Right renal pelvis (tissue), 4 donors: ENCODE measurements around the gene CCL4. TPM values are rescaled to one million over a fixed set of nuclear protein-coding genes. Genes with fewer than 3 reads are reported as not detected.
"Not testable (repeated sequence)": the region's sequence is repeated elsewhere in the genome, so short reads cannot be mapped to it uniquely, and the experiment has no call there.

Experiments
- DNase-seq, 4 donors: peaks; one replicate each; pipeline ENCODE4 v3.0.0-alpha.2; 2013; ENCODE audit warnings: low read depth in 4 of 4, low spot score in 3 of 4, missing footprints in 1 of 4
- polyA plus RNA-seq, 4 donors: library from polyadenylated mRNA; unstranded; fragments of 120-200 nt; gene quantifications; one replicate each; pipeline ENCODE4 v1.2.1, GENCODE V29; 2013; ENCODE audit not compliant: insufficient read length in 4 of 4

The CCL4 gene
- polyA plus RNA-seq, 4 donors: 0.38 to 3.2 (median 1.3) TPM

GRCh38 chr17:36087471-36087870, 16.2 kb upstream of the CCL4 start:
- not testable (repeated sequence) for DNase-seq

- DNase-seq: not testable (repeated sequence)
Measured at GRCh38 chr17:36087897-36088572, 15.6 kb upstream of the CCL4 start.

GRCh38 chr17:36088670-36089338, 14.8 kb upstream of the CCL4 start:
- DNase-seq: no peak

GRCh38 chr17:36089339-36089865, 14.2 kb upstream of the CCL4 start:
- DNase-seq: no peak

- DNase-seq: no peak
Measured at GRCh38 chr17:36089888-36090836, 13.5 kb upstream of the CCL4 start, which contains the start of gene CCL3. CCL3 (minus strand) TSS chr17:36090143; CDS start chr17:36090058, 85 bp downstream.

GRCh38 chr17:36092230-36092629, 11.4 kb upstream of the CCL4 start:
- DNase-seq: no peak

GRCh38 chr17:36092715-36093114, 10.9 kb upstream of the CCL4 start:
- not testable (repeated sequence) for DNase-seq

- no peak for DNase-seq
Measured at GRCh38 chr17:36094232-36094631, 9.4 kb upstream of the CCL4 start.

- DNase-seq: no peak
Measured at GRCh38 chr17:36094746-36095145, 8.9 kb upstream of the CCL4 start.

GRCh38 chr17:36095992-36096391, 7.6 kb upstream of the CCL4 start:
- DNase-seq: no peak

GRCh38 chr17:36099004-36099403, 4.6 kb upstream of the CCL4 start:
- DNase-seq: not testable (repeated sequence)

GRCh38 chr17:36104246-36104645, 619 bp downstream of the CCL4 start:
- not testable (repeated sequence) for DNase-seq

GRCh38 chr17:36104701-36105181, 1.1 kb downstream of the CCL4 start:
- DNase-seq: no peak

GRCh38 chr17:36105781-36106492, 2.3 kb downstream of the CCL4 start:
- no peak for DNase-seq

GRCh38 chr17:36106493-36106835, 2.8 kb downstream of the CCL4 start:
- no peak for DNase-seq

- DNase-seq: no peak
Measured at GRCh38 chr17:36107660-36108059, 4.0 kb downstream of the CCL4 start.

- not testable (repeated sequence) for DNase-seq
Measured at GRCh38 chr17:36108265-36108664, 4.6 kb downstream of the CCL4 start.

GRCh38 chr17:36111068-36111490, 7.5 kb downstream of the CCL4 start:
- DNase-seq: no peak

GRCh38 chr17:36112572-36112971, 8.9 kb downstream of the CCL4 start:
- DNase-seq: no peak

GRCh38 chr17:36113131-36113530, 9.5 kb downstream of the CCL4 start:
- DNase-seq: not testable (repeated sequence)
